GM21360 (cell line): ENCODE results near the gene POLR1B.
"Not testable (repeated sequence)": the region's sequence is repeated elsewhere in the genome, so short reads cannot be mapped to it uniquely, and the experiment has no call there.

ENCODE experiments used
- ATAC-seq: cut with Tn5 transposase; IDR thresholded peaks from one replicate; pipeline ENCODE4 v1.9.1; 2021; ENCODE audit warnings: mild to moderate bottlenecking, moderate library complexity; ENCODE audit not compliant: unreplicated experiment

POLR1B gene

GRCh38 chr2:112541315-112542122, 746 bp upstream of the POLR1B start:
- ATAC-seq: peak; percentile 44

GRCh38 chr2:112542984-112543661, 858 bp downstream of the POLR1B start:
- no peak for ATAC-seq

- no peak for ATAC-seq
These were observed 5.1 kb downstream of the POLR1B start for GRCh38 chr2:112547333-112547732.

GRCh38 chr2:112548980-112549379, 6.7 kb downstream of the POLR1B start:
- no peak for ATAC-seq

- no peak for ATAC-seq
These were observed 23.8 kb downstream of the POLR1B start for GRCh38 chr2:112566104-112566503.

- not testable (repeated sequence) for ATAC-seq
These were observed 24.2 kb downstream of the POLR1B start for GRCh38 chr2:112566508-112566907.

GRCh38 chr2:112572005-112572404, 29.7 kb downstream of the POLR1B start:
- no peak for ATAC-seq

GRCh38 chr2:112577756-112578155, 35.5 kb downstream of the POLR1B start:
- no peak for ATAC-seq

- ATAC-seq: no peak
These were observed 37.0 kb downstream of the POLR1B start for GRCh38 chr2:112579241-112579640.

GRCh38 chr2:112580084-112580483, 37.8 kb downstream of the POLR1B start:
- ATAC-seq: no peak

- ATAC-seq: no peak
These were observed 40.1 kb downstream of the POLR1B start for GRCh38 chr2:112582314-112582746.

- no peak for ATAC-seq
These were observed 41.4 kb downstream of the POLR1B start for GRCh38 chr2:112583497-112584133.

GRCh38 chr2:112584134-112584890, 42.0 kb downstream of the POLR1B start, which contains the start of gene CHCHD5:
TSS of gene CHCHD5 (plus strand) at chr2:112584609. CDS start at chr2:112584648, 39 bp downstream.
- peak; percentile 70 for ATAC-seq

GRCh38 chr2:112584891-112585250, 42.6 kb downstream of the POLR1B start:
- ATAC-seq: no peak

- ATAC-seq: no peak
These were observed 43.1 kb downstream of the POLR1B start for GRCh38 chr2:112585400-112585799.

GRCh38 chr2:112585873-112586464, 43.7 kb downstream of the POLR1B start:
- ATAC-seq: no peak

- no peak for ATAC-seq
These were observed 46.4 kb downstream of the POLR1B start for GRCh38 chr2:112588611-112589045.

- no peak for ATAC-seq
These were observed 49.1 kb downstream of the POLR1B start for GRCh38 chr2:112591413-112591812.

- no peak for ATAC-seq
These were observed 51.5 kb downstream of the POLR1B start for GRCh38 chr2:112593736-112594135.

GRCh38 chr2:112597537-112598322, 55.5 kb downstream of the POLR1B start:
- ATAC-seq: no peak
